ENCODE data around the gene MRPL39.
"Not testable (repeated sequence)": the region's sequence is repeated elsewhere in the genome, so short reads cannot be mapped to it uniquely, and the experiment has no call there.

MRPL39 gene
- 7.8 to 13.8 reads per million in 2 donors for total RNA-seq

DNA sequence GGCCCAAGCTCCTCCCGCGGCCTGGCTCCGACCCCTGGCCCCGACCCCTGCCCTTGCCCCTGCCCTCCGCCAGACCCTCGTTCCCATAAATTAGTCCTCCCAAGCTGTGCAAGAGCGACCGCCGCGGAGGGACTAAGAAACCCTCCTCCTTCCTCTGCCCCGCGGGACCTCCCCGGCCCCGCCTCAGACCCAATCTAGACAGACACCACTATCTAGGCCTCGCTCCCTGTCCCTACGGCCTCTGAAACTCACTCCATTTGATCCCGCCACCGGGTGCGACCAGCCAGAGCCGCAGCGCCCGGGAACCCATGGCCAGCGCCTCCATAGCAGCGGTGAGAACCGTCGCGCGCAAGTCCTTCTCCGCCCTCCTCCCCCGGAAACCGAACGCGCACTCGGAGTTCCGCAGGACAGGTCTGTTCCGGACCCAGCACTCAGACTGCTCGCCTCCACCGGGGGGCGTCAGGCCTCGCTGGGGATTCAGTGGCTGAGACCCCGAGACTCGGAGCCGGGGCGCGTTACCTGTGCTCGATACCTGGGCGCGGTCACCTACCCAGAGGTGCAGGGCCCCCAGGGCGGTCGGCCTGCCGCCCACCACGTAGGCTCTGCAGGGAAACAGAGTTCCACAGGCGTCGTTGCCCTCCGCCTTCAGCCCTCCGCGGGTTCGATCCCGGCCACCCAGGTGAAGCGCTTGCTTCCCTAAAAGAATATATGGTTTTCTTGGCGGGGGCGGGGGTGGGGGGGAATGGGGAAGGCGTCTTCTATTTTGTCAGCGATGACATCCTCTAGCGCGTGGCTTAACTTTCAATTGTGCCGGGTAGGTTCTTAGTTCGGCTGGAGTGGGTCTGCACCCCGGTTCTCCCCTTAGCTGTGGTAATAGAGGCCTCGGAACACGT lies at the start of gene MRPL39:
MRPL39 (minus strand) TSS at position 331 of the 893 bp plus-strand sequence; CDS start at position 325, 6 bp downstream.
- peak; percentile 61 to 94 (median 74) for DNase-seq

- DNase-seq = no peak
Observed at GRCh38 chr21:25656412-25656811, 49.1 kb upstream of the MRPL39 start.

- no peak for DNase-seq
Observed at GRCh38 chr21:25649146-25649545, 41.9 kb upstream of the MRPL39 start.

DNA sequence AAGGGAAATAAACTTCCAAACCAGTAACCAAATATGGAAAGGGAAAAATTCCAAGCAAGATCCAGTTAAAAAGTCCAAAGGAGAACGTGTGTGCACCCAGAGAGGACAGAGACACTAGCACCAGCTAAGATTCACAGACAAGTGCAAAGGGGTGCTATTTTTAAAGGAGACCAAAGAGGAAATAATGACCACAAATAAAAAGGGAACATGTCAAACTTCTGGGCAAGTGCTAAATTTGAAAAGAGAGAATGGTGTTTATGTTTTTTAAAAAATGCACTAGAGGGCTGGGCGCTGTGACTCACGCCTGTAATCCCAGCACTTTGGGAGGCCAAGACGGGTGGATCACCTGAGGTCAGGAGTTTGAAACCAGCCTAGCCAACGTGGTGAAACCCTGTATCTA lies 40.4 kb upstream of the MRPL39 start:
- no peak for DNase-seq

GRCh38 chr21:25646474-25646873 lies 39.2 kb upstream of the MRPL39 start:
- no peak for DNase-seq

DNA sequence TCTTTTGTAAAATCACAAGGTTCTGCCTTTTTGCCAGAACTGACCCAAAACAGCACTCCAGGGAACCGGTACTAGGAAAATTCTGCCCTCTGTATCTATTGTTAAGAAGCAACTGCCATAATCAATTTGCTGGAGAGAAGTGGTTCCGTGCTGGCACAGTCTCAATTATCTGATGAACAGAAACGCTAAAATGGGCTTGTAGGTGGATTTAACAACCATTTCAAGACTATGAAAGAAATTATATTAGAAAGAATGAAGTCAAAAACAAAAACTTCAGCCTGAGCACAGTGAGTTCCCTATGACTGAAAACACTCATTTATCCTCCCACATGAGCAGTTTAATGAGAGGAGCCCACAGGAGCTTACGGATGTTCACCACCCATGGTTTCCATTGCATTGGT lies 36.2 kb upstream of the MRPL39 start:
- DNase-seq = no peak

- no peak for DNase-seq
Observed at GRCh38 chr21:25640943-25641292, 33.6 kb upstream of the MRPL39 start.

DNA sequence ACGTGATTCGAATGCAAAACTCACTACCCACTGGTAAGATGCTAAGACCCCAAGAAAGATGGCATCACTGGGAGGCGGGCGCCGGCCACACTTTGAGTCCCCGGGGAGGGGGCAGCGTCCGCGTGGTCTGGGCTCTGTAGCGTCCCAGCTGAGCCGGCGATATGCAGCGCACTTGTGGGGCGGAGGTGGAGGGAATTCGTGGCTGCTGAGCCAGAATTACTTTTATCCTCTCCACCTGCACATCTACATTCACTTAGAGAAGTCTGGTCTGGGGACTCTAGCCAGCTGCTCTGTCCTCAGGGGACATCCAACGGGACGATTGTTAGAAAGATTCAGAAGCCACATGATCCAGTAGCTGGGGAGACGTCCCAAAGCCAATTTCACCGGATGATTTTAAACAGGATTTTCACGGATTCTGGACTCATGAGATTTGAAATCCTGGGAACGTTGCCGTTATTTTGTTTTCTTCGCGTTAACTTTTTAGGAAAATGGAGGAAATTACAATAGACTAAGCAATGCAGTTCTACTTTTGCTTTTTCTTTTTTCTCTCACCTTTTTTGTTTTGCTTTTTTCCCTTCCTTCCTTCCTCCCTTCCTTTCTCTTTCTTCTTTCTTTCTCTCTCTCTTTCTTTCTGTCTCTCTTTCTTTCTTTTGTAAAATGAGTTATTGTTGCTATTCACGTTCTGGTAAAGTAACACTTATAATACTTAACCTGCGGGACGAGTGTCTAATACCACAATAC lies 33.1 kb upstream of the MRPL39 start:
- DNase-seq = peak in 1 of 5 experiments; percentile 4

GRCh38 chr21:25639551-25640201 lies 32.4 kb upstream of the MRPL39 start:
- DNase-seq = peak; percentile 11 to 59 (median 19)

- DNase-seq = peak; percentile 3 to 23 (median 13)
Observed at GRCh38 chr21:25638660-25639550, 31.6 kb upstream of the MRPL39 start, which contains the start of gene JAM2. TSS of gene JAM2 (plus strand) at chr21:25639258. CDS start at chr21:25639822, 564 bp downstream.

DNA sequence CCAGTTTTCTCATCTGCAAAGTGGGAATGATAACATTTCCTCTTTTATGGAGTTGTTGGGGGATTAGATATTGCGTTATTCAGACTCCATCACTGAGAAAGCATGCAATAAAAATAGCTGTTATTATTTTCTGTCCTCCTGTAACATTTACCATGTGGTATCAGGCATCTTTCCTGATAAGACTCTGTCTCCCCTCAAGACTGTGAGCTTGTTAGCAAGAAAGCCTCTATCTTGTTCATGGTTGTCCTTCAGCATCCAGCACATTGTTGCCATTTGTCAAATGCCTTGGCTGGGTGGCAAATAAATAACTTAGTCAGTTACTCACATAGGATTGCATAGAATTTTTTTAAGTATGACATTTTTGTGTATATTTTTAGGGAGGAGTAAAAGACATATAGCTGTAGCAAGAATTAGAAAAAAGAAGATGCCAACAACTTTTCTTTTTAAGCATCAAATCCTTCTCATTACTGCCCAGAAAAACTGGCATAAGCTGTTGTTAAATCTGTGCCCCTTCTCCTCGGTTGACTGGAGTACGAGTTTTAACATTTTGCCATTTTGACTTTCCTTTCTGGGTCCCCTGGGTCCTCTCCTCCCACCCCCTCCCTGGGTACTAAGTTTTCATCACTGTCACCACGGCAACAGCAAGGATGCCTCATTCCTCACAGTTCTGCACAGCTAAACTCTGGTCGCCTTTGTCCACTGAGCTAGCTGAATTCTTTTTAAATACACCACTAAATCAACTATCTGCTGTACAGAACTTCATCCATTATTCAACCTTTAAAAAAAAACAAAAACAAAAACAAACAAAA lies 30.8 kb upstream of the MRPL39 start:
- no peak for DNase-seq

GRCh38 chr21:25636727-25637126 lies 29.4 kb upstream of the MRPL39 start:
- peak in 1 of 5 experiments; percentile 39 for DNase-seq

- DNase-seq = no peak
Observed at GRCh38 chr21:25635310-25635709, 28.0 kb upstream of the MRPL39 start.

GRCh38 chr21:25632296-25632695 lies 25.0 kb upstream of the MRPL39 start:
- DNase-seq = no peak

DNA sequence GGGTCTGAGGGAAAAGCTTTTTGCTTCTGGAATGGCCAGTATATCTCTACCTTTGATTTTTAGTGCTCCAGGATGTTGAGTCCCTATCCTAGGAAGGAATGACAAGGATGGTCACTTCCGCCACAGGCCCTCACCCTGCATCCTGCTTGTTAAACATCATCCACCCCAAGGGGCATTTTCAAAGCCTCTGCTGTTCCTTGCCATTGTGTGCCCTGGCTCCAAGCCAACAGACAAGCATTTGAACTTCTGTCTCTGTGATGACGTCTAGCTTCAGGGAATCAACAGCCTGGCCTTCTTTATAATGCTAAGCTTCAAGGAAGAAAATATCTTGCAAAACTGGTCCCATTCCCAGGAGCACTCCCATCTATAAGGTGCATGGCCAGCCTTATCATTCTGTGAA lies 19.5 kb upstream of the MRPL39 start:
- no peak for DNase-seq

DNA sequence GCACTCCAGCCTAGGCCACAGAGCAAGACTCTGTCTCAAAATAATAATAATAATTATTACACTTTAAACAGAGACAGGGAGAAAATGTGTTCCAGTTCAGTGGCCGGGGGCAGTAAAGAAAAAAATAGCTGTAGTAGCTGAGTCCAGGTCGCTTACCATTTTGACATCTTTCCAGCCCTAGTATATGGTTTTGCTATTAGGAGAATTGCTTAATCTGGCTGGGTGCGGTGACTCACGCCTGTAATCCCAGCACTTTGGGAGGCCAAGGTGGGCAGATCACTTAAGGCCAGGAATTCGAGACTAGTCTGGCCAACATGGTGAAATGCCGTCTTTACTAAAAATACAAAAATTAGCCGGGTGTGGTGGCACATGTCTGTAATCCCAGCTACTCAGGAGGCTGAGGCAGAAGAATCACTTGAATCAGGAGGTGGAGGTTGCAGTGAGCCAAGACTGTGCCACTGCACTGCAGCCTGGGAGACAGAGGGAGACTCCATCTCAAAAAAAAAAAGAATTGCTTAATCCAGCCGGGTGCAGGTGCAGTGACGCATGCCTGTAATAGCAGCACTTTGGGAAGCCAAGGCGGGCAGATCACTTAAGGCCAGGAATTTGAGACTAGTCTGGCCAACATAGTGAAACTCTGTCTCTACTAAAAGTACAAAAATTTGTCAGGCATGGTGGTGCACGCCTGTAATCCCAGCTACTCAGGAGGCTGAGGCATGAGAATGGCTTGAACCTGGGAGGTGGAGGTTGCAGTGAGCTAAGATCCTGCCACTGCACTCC lies 18.7 kb upstream of the MRPL39 start:
- not testable (repeated sequence) for DNase-seq

GRCh38 chr21:25625036-25625435 lies 17.8 kb upstream of the MRPL39 start:
- no peak for DNase-seq

DNA sequence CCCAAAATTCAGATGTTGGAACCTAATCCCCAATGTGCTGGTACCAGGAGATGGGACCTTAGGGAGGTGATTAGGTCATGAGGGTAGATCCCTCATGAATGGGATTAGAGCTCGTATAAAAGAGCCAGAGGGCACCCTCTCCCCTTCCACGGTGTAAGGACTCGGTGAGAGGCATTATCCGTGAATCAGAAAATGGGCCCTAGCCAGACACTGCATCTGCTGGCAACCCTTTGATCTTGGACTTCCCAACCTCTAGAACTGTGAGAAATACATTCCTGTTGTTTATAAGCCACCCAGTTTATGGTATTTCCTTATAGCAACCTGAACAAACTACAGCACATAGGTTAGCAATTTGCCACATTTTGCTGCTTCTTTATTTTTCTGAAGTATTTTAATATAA lies 17.2 kb upstream of the MRPL39 start:
- no peak for DNase-seq

- DNase-seq = no peak
Observed at GRCh38 chr21:25619198-25619597, 11.9 kb upstream of the MRPL39 start.

DNA sequence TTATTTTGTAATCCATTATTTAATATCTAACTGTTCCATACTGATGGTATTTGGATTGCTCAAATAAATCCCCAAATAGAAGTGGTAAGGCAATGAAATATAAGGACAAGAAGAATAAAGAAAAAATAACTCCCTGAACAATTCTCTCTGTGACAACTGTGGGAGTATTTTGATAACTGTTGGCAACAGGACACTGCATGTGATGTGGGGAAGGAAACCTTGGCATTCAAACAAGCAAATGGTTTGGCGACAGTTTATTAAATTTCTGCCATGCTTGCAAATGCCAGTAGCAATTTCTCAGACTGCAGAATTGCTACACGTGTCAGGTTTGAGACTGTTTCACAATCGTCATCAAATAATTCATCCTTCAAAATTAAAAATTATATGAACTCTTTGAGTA lies 8.6 kb upstream of the MRPL39 start:
- no peak for DNase-seq

Data from T-helper 2 cell (primary cell).